GM12874 (cell line): ENCODE data around the gene TSPOAP1.

Experiments used
- CTCF ChIP-seq: IDR thresholded peaks from 2 replicates; pipeline ENCODE4 v1.5.1; 2011; ENCODE audit warnings: low read depth, mild to moderate bottlenecking, control low read depth, low read length, moderate library complexity; ENCODE audit not compliant: insufficient read depth

The TSPOAP1 gene

GRCh38 chr17:58320163-58320558, 8.4 kb downstream of the TSPOAP1 start:
- TF ChIP-seq CTCF: no peak

- TF ChIP-seq CTCF: no peak
These were observed 9.1 kb downstream of the TSPOAP1 start for GRCh38 chr17:58319173-58320162.

- no peak for TF ChIP-seq CTCF
These were observed 9.9 kb downstream of the TSPOAP1 start for GRCh38 chr17:58318627-58319172.

- TF ChIP-seq CTCF: no peak
These were observed 10.5 kb downstream of the TSPOAP1 start for GRCh38 chr17:58318065-58318481.

GRCh38 chr17:58317421-58318064, 11.1 kb downstream of the TSPOAP1 start:
- peak; percentile 84 for TF ChIP-seq CTCF

- TF ChIP-seq CTCF: no peak
These were observed 12.2 kb downstream of the TSPOAP1 start for GRCh38 chr17:58316260-58316960.

GRCh38 chr17:58315750-58316149, 12.8 kb downstream of the TSPOAP1 start:
- TF ChIP-seq CTCF: no peak
